ENCODE measurements around the gene ALPP.

DNA sequence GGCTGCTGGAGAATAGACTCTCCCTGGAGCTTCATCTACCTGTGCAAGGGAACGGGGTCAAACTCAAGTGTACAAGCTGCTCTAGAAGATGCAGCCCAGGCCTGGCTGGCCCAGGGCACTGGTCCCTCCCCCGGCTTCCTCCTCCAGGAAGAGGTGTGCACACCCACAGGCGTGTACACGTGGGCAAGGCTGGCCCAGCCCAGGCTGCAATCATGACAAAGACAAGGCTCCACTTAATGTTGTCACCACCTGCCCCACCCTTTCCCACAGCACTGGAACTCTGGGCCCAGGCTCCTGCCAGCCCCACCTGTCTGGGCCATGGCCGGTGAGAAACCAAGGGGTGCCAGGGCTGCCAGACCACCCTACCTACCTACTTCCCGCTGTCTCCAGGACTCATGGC is 29.6 kb upstream of the ALPP start:
- TF ChIP-seq, protein P1, sequence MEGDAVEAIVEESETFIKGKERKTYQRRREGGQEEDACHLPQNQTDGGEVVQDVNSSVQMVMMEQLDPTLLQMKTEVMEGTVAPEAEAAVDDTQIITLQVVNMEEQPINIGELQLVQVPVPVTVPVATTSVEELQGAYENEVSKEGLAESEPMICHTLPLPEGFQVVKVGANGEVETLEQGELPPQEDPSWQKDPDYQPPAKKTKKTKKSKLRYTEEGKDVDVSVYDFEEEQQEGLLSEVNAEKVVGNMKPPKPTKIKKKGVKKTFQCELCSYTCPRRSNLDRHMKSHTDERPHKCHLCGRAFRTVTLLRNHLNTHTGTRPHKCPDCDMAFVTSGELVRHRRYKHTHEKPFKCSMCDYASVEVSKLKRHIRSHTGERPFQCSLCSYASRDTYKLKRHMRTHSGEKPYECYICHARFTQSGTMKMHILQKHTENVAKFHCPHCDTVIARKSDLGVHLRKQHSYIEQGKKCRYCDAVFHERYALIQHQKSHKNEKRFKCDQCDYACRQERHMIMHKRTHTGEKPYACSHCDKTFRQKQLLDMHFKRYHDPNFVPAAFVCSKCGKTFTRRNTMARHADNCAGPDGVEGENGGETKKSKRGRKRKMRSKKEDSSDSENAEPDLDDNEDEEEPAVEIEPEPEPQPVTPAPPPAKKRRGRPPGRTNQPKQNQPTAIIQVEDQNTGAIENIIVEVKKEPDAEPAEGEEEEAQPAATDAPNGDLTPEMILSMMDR (IDR thresholded peaks at IDR 0.05): no peak
- TF ChIP-seq POLR2A (IDR thresholded peaks at IDR 0.05) (no peak), POLR2AphosphoS5 (IDR thresholded peaks at IDR 0.05) (no peak)

Measured in breast epithelium (tissue), 3 donors.